Activated B cell treated with CpG ODN at 0.5 μM for 24 hours (primary cell): ENCODE measurements around the gene KIF4A. TPM values are rescaled to one million over a fixed set of nuclear protein-coding genes. Genes with fewer than 3 reads are reported as not detected.
"Not testable (repeated sequence)": the region's sequence is repeated elsewhere in the genome, so short reads cannot be mapped to it uniquely, and the experiment has no call there.

Source experiments
- ATAC-seq: fragments of 200-7000 bp; cut with Tn5 transposase; one replicate; pipeline ENCODE4 v1.10.0; 2021; ENCODE audit warnings: low read depth, mild to moderate bottlenecking, moderate library complexity
- CTCF ChIA-PET: fragments of 350-600 bp; sonication (Branson Sonifier 250); formaldehyde crosslinking; loops from one replicate; lab custom pipeline; 2021; ENCODE audit warnings: antibody characterized with exemption; lab: Charles Lee
- POLR2A ChIA-PET: fragments of 350-600 bp; sonication (Branson Sonifier 250); formaldehyde crosslinking; loops from one replicate; lab custom pipeline; 2021; ENCODE audit warnings: antibody characterized with exemption; lab: Charles Lee
- DNase-seq: peaks from one replicate; pipeline ENCODE4 v3.0.0; 2022
- H3K27ac Mint-ChIP-seq: one replicate; pipeline ENCODE4 v1.8.0; 2020; ENCODE audit warnings: mixed read lengths
- H3K27me3 Mint-ChIP-seq: one replicate; pipeline ENCODE4 v1.8.0; 2021; ENCODE audit warnings: mixed read lengths
- H3K36me3 Mint-ChIP-seq: one replicate; pipeline ENCODE4 v1.8.0; 2021; ENCODE audit warnings: low read depth, mixed read lengths
- H3K4me1 Mint-ChIP-seq: one replicate; pipeline ENCODE4 v1.8.0; 2021; ENCODE audit warnings: mixed read lengths
- H3K4me3 Mint-ChIP-seq: one replicate; pipeline ENCODE4 v1.8.0; 2020; ENCODE audit warnings: mild to moderate bottlenecking, mixed read lengths
- H3K9me3 Mint-ChIP-seq: one replicate; pipeline ENCODE4 v1.8.0; 2020; ENCODE audit warnings: mixed read lengths
- CTCF ChIP-seq: fragments of 200-600 bp; IDR thresholded peaks from one replicate; pipeline ENCODE4 v1.8.0; 2022; ENCODE audit warnings: antibody characterized with exemption, mild to moderate bottlenecking
- intact Hi-C: fragments of 100-400 bp; cut with micrococcal nuclease; formaldehyde crosslinking; loops from one replicate; pipeline ENCODE4 v1.15.1; 2024
- total RNA-seq: library from RNA; stranded (reverse); gene quantifications from 2 replicates; pipeline ENCODE4 v1.2.3, GENCODE V29; 2022

The KIF4A gene, protein sequence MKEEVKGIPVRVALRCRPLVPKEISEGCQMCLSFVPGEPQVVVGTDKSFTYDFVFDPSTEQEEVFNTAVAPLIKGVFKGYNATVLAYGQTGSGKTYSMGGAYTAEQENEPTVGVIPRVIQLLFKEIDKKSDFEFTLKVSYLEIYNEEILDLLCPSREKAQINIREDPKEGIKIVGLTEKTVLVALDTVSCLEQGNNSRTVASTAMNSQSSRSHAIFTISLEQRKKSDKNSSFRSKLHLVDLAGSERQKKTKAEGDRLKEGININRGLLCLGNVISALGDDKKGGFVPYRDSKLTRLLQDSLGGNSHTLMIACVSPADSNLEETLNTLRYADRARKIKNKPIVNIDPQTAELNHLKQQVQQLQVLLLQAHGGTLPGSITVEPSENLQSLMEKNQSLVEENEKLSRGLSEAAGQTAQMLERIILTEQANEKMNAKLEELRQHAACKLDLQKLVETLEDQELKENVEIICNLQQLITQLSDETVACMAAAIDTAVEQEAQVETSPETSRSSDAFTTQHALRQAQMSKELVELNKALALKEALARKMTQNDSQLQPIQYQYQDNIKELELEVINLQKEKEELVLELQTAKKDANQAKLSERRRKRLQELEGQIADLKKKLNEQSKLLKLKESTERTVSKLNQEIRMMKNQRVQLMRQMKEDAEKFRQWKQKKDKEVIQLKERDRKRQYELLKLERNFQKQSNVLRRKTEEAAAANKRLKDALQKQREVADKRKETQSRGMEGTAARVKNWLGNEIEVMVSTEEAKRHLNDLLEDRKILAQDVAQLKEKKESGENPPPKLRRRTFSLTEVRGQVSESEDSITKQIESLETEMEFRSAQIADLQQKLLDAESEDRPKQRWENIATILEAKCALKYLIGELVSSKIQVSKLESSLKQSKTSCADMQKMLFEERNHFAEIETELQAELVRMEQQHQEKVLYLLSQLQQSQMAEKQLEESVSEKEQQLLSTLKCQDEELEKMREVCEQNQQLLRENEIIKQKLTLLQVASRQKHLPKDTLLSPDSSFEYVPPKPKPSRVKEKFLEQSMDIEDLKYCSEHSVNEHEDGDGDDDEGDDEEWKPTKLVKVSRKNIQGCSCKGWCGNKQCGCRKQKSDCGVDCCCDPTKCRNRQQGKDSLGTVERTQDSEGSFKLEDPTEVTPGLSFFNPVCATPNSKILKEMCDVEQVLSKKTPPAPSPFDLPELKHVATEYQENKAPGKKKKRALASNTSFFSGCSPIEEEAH
- 0.49 TPM in 2 replicates for total RNA-seq

GRCh38 chrX:70289793-70290770 lies at the start of gene KIF4A, which contains the start of gene PDZD11:
TSS of gene KIF4A (plus strand) at chrX:70290104. CDS start at chrX:70290459, 355 bp downstream.
TSS of gene PDZD11 (minus strand) at chrX:70289927. CDS start at chrX:70289341, 586 bp downstream.
- TF ChIP-seq CTCF: no peak
- ATAC-seq (peak; percentile 100), DNase-seq (peak; percentile 67)
- Mint-ChIP-seq H3K27ac (peak within 1 kb of the TSS; percentile 72), H3K27me3 (no peaks in the 10 kb centered on the region), H3K9me3 (no peaks in the 10 kb centered on the region), H3K4me3 (peak within 1 kb of the TSS; percentile 86), H3K36me3 (peaks cover 21% of the 10 kb centered on the region), H3K4me1 (peaks cover 13% of the 10 kb centered on the region)
- intact Hi-C loops: loop anchor here (1.0 to 2.0 kb wide), 3 partner anchors 47 to 157 kb away; partner anchors contain the start of gene IGBP1
- ChIA-PET POLR2A (interaction anchor here (0.6 kb wide), 1 partner anchor 159 kb away, joined by 3 read pairs; no protein-coding TSS in a partner anchor), CTCF (interaction anchor here (0.6 kb wide), 1 partner anchor 149 kb away, joined by 3 read pairs; no protein-coding TSS in a partner anchor)

DNA sequence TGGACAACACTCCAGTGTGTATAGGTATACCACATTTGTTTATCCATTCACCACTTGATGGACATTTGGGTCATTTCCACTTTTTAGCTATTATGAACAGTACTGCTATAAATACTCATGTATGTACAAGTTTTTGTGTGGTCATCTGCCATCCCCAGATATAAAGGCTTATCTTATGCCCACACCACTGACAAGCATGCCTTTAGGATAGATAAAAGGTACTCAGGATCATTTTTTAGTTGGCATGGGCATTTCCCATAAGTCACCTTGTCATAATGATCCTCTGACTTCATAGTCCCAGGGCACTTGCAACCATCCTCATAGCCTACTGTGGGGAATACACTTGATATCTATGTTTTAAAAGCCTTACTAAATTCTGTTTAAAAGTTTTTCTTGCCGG lies 49.2 kb upstream of the KIF4A start:
- ATAC-seq (no peak), DNase-seq (no peak)
- no peak for TF ChIP-seq CTCF
- no peaks in the 10 kb centered on the region for H3K36me3 Mint-ChIP-seq
- intact Hi-C loops: no loop called here
- ChIA-PET CTCF (no interaction called here), POLR2A (no interaction called here)
- no peak overlapping the region for H3K27ac Mint-ChIP-seq
- no peak overlapping the region for H3K4me3 Mint-ChIP-seq
- H3K4me1 Mint-ChIP-seq: no peaks in the 10 kb centered on the region
- H3K27me3 Mint-ChIP-seq: peaks cover 1% of the 10 kb centered on the region
- no peaks in the 10 kb centered on the region for H3K9me3 Mint-ChIP-seq

- Mint-ChIP-seq H3K4me1 (no peaks in the 10 kb centered on the region), H3K27ac (no peak overlapping the region), H3K9me3 (no peaks in the 10 kb centered on the region), H3K4me3 (no peak overlapping the region), H3K36me3 (no peaks in the 10 kb centered on the region), H3K27me3 (peaks cover 1% of the 10 kb centered on the region)
- intact Hi-C loops: no loop called here
- ATAC-seq (no peak), DNase-seq (no peak)
- no peak for TF ChIP-seq CTCF
- POLR2A ChIA-PET: no interaction called here
- CTCF ChIA-PET: no interaction called here
Measured at GRCh38 chrX:70241501-70241900, 48.4 kb upstream of the KIF4A start.

DNA sequence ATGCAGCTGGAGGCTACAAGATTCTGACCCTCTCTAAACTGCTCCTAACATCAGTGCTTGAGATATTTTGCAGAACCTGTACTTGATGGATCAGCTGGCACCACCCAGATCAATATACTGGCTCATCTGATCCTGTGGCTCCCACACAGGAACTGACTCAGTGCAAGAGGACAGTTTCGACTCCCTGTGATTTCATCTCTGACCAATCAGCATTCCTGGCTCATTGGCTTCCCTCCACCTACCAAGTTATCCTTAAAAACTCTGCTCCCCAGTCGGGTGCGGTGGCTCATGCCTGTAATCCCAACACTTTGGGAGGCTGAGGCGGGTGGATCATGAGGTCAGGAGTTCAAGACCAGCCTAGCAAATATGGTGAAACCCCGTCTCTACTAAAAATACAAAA lies 46.3 kb upstream of the KIF4A start:
- H3K27ac Mint-ChIP-seq, POLR2A ChIA-PET, CTCF ChIA-PET, intact Hi-C loops, ATAC-seq, DNase-seq, H3K9me3 Mint-ChIP-seq, H3K4me1 Mint-ChIP-seq, H3K36me3 Mint-ChIP-seq, H3K27me3 Mint-ChIP-seq, H3K4me3 Mint-ChIP-seq: not testable (repeated sequence)
